ENCODE data around the gene ATOX1.

Gene ATOX1

GRCh38 chr5:151694035-151694485 is 64.4 kb downstream of the ATOX1 start:
- no peak for DNase-seq

Data from activated T-cell treated with anti-CD3 and anti-CD28 coated beads, Interleukin-2, amount 50 U/mL, for 1 hour (primary cell).